Psoas muscle (tissue), 8 donors: Measurements from ENCODE around the gene BICD1. TPM values are rescaled to one million over a fixed set of nuclear protein-coding genes. Genes with fewer than 3 reads are reported as not detected.
A peak's percentile ranks its signal among the peaks of the same experiment; 100 is the strongest.

Source experiments
- ATAC-seq, 4 donors: fragments of 200-7000 bp; cut with Tn5 transposase; one replicate each; pipeline ENCODE4 v1.9.1; 2020; ENCODE audit warnings: moderate library complexity in 3 of 4, mild to moderate bottlenecking in 2 of 4
- DNase-seq, 2 donors: peaks; one replicate each; pipeline ENCODE4 v3.0.0-alpha.2; 2020
- H3K27ac ChIP-seq: fragments of 200-600 bp; one replicate; pipeline ENCODE4 v1.8.0; 2022
- H3K27me3 ChIP-seq, 3 donors: fragments of 200-600 bp in 1 of 3; one replicate each; pipeline versions ENCODE4 v1.6.1 to v1.8.0; 2013 to 2022; ENCODE audit warnings: low read length in 2 of 3, mild to moderate bottlenecking in 2 of 3, moderate library complexity in 1 of 3; ENCODE audit not compliant: insufficient read depth in 3 of 3
- H3K36me3 ChIP-seq, 2 donors: fragments of 200-600 bp in 1 of 2; one replicate each; pipeline versions ENCODE4 v1.6.1 to v1.8.0; 2013 to 2022; ENCODE audit warnings: low read depth in 1 of 2, mild to moderate bottlenecking in 1 of 2, moderate library complexity in 1 of 2; ENCODE audit not compliant: insufficient read depth in 1 of 2
- H3K4me1 ChIP-seq: fragments of 200-600 bp; one replicate; pipeline ENCODE4 v1.8.0; 2022
- H3K4me3 ChIP-seq: fragments of 200-600 bp; one replicate; pipeline ENCODE4 v1.8.0; 2022; ENCODE audit warnings: mild to moderate bottlenecking
- H3K9me3 ChIP-seq: fragments of 200-600 bp; one replicate; pipeline ENCODE4 v1.8.0; 2022
- CTCF ChIP-seq: fragments of 200-600 bp; IDR thresholded peaks from one replicate; pipeline ENCODE4 v1.8.0; 2022; ENCODE audit warnings: antibody characterized with exemption
- WGBS, 3 donors: extraction: QIAGEN DNeasy Blood & Tissue Kit; methylation state at CpG; one replicate each; pipeline versions ENCODE4 v1.1.6 to v1.1.7; 2013; 5-methylcytosine and 5-hydroxymethylcytosine counted together
- intact Hi-C, 2 donors: fragments of 100-400 bp; cut with DNase I; formaldehyde crosslinking; loops; one replicate each; pipeline versions ENCODE4 v1.11.0 to v1.14.2; 2022
- polyA plus RNA-seq, 3 donors: library from polyadenylated mRNA; stranded (reverse); fragments of 200-250 nt; gene quantifications; one replicate each; pipeline ENCODE4 v1.2.3, GENCODE V29; 2013
- total RNA-seq, 4 donors: library from RNA; stranded (reverse); fragmentation: NEBNext Ultra II Directional in 2 of 4; extraction: Animal tissue kit (Norgen Biotek cat#: 25700) in 2 of 4; gene quantifications; one replicate each; pipeline versions ENCODE4 v1.2.1 to v1.2.4, GENCODE V29; 2021 to 2023
- donor health status: healthy with polysubstance abuse.
- donor health status: DM: no; HTN: no; CAD: no; lungs with moderate emphysema.
- donor health status: Bipolar disorder and iron deficiency.
- donor health status: healthy.
- donor health status: DM: yes; HTN: yes; CAD: no.
- donor health status: DM: no; HTN: no; CAD: no.
- donor health status: DM: no; HTN: no; CAD: no.
- donor health status: DM: yes; HTN: yes; CAD: no.

The BICD1 gene
- total and polyA plus RNA-seq, 7 donors = 0.55 to 9.8 (median 2.8) TPM

- Histone ChIP-seq H3K4me3 (peak overlapping the region; percentile 45), H3K27ac (no peak overlapping the region), H3K9me3 (no peaks in the 10 kb centered on the region), H3K27me3 (no peaks in the 10 kb centered on the region), H3K36me3 (no peaks in the 10 kb centered on the region), H3K4me1 (no peaks in the 10 kb centered on the region)
- no peak for TF ChIP-seq CTCF
- WGBS, 3 donors = 17 to 24% (median 19%) methylated on average over 2 of the region's 2 CpGs
- no peak for DNase-seq
- no peak for ATAC-seq
- intact Hi-C loops = no loop called here
Observed at GRCh38 chr12:32139064-32139421, 32.4 kb downstream of the BICD1 start.

GRCh38 chr12:32140877-32141276 is 34.2 kb downstream of the BICD1 start:
- Histone ChIP-seq H3K36me3 (no peaks in the 10 kb centered on the region), H3K4me1 (no peaks in the 10 kb centered on the region), H3K27me3 (no peaks in the 10 kb centered on the region), H3K27ac (no peak overlapping the region), H3K4me3 (peak overlapping the region; percentile 11), H3K9me3 (no peaks in the 10 kb centered on the region)
- intact Hi-C loops = no loop called here
- ATAC-seq (no peak), DNase-seq (no peak)
- TF ChIP-seq CTCF = no peak
- 85 to 94% (median 89%) methylated on average over 12 of the region's 12 CpGs for WGBS, 3 donors

GRCh38 chr12:32145096-32145495 is 38.4 kb downstream of the BICD1 start:
- intact Hi-C loops = no loop called here
- Histone ChIP-seq H3K9me3 (no peaks in the 10 kb centered on the region), H3K27ac (no peak overlapping the region), H3K4me1 (no peaks in the 10 kb centered on the region), H3K36me3 (no peaks in the 10 kb centered on the region), H3K27me3 (no peaks in the 10 kb centered on the region), H3K4me3 (no peak overlapping the region)
- ATAC-seq = no peak
- 33 to 64% (median 48%) methylated on average over 1 of the region's 1 CpG for WGBS, 3 donors
- no peak for TF ChIP-seq CTCF
- no peak for DNase-seq

- TF ChIP-seq CTCF = no peak
Observed at GRCh38 chr12:32146074-32146873, 39.6 kb downstream of the BICD1 start.

GRCh38 chr12:32148372-32148771 is 41.7 kb downstream of the BICD1 start:
- TF ChIP-seq CTCF = no peak
- no peaks in the 10 kb centered on the region for H3K36me3 ChIP-seq
- WGBS, 3 donors = 84 to 88% (median 87%) methylated on average over 4 of the region's 4 CpGs
- no peak overlapping the region for H3K27ac ChIP-seq
- DNase-seq (no peak), ATAC-seq (no peak)
- intact Hi-C loops = no loop called here
- no peaks in the 10 kb centered on the region for H3K27me3 ChIP-seq
- H3K4me3 ChIP-seq = no peak overlapping the region
- H3K4me1 ChIP-seq = no peaks in the 10 kb centered on the region
- no peaks in the 10 kb centered on the region for H3K9me3 ChIP-seq

More at GRCh38 chr12:32146074-32146873, 39.6 kb downstream of the BICD1 start:
- intact Hi-C loops = no loop called here
- Histone ChIP-seq H3K27me3 (no peaks in the 10 kb centered on the region), H3K4me3 (no peak overlapping the region), H3K27ac (no peak overlapping the region), H3K36me3 (no peaks in the 10 kb centered on the region), H3K9me3 (no peaks in the 10 kb centered on the region), H3K4me1 (no peaks in the 10 kb centered on the region)
- 72 to 74% (median 74%) methylated on average over 5 of the region's 5 CpGs for WGBS, 3 donors
- DNase-seq = no peak
- no peak for ATAC-seq
